BJ (cell line): Measurements from ENCODE around the gene COBL. TPM values are rescaled to one million over a fixed set of nuclear protein-coding genes. Genes with fewer than 3 reads are reported as not detected.

Source experiments
- CTCF ChIA-PET: fragments of 350-600 bp; formaldehyde crosslinking; extraction: SDS; loops from one replicate; lab custom pipeline; 2021; ENCODE audit warnings: antibody characterized with exemption, inconsistent platforms; lab: Yijun Ruan, JAX
- POLR2A ChIA-PET: fragments of 300-600 bp; sonication (Branson Sonifier 250); formaldehyde crosslinking; extraction: SDS; loops from one replicate; lab custom pipeline; 2021; ENCODE audit warnings: antibody characterized with exemption; lab: Charles Lee
- DNase-seq: peaks from one replicate; pipeline ENCODE4 v3.0.0-alpha.2; 2011; ENCODE audit warnings: low read depth
- H3K27me3 ChIP-seq: 2 replicates; pipeline ENCODE4 v1.6.0; 2011; ENCODE audit warnings: low read length; ENCODE audit not compliant: control insufficient read depth, insufficient read depth
- H3K36me3 ChIP-seq: 2 replicates; pipeline ENCODE4 v1.5.1; 2011; ENCODE audit warnings: low read length; ENCODE audit not compliant: control insufficient read depth, insufficient read depth
- H3K4me3 ChIP-seq: 2 replicates; pipeline ENCODE4 v1.5.1; 2011; ENCODE audit warnings: low read depth, mild to moderate bottlenecking, control low read depth, low read length
- polyA plus RNA-seq: library from polyadenylated mRNA; depleted of rRNA; stranded (reverse); fragments of >200 nt; gene quantifications from 2 replicates; pipeline ENCODE4 v1.2.3, GENCODE V29; 2011
- TF ChIP-seq, protein P1 (sequence below): IDR thresholded peaks from 2 replicates; pipeline ENCODE4 v1.5.1; 2011; ENCODE audit warnings: low read depth, mild to moderate bottlenecking, control low read depth, inconsistent platforms, low read length, moderate library complexity; ENCODE audit not compliant: insufficient read depth

Gene COBL
- polyA plus RNA-seq, 1 experiment = not detected

DNA sequence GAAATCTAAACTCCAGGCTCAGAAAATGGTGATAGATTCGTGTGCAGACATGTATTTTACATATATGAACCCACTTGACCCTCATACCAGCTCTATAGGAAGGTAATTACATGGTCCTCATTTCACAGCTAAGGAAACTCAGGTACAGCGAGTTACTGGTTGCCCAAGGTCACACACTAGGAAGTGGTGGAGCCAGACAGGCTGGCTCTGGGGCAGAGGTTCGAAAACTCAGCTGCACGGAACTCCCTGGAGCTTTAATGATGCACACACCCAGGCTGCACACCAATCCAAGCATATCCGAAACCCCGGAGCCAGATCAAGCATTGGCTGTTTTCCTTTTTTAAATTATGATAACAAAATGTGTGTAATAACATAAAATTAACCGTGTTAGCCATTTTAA, 172.4 kb downstream of the COBL start:
- TF ChIP-seq, protein P1, sequence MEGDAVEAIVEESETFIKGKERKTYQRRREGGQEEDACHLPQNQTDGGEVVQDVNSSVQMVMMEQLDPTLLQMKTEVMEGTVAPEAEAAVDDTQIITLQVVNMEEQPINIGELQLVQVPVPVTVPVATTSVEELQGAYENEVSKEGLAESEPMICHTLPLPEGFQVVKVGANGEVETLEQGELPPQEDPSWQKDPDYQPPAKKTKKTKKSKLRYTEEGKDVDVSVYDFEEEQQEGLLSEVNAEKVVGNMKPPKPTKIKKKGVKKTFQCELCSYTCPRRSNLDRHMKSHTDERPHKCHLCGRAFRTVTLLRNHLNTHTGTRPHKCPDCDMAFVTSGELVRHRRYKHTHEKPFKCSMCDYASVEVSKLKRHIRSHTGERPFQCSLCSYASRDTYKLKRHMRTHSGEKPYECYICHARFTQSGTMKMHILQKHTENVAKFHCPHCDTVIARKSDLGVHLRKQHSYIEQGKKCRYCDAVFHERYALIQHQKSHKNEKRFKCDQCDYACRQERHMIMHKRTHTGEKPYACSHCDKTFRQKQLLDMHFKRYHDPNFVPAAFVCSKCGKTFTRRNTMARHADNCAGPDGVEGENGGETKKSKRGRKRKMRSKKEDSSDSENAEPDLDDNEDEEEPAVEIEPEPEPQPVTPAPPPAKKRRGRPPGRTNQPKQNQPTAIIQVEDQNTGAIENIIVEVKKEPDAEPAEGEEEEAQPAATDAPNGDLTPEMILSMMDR = no peak
- ChIA-PET POLR2A (no interaction called here), CTCF (interaction anchor here (1.0 to 4.4 kb wide), 3 partner anchors 8 to 17 kb away, joined by 3 to 45 read pairs (median 12); no protein-coding TSS in a partner anchor)
- Histone ChIP-seq H3K27me3 (peaks cover 5% of the 10 kb centered on the region), H3K4me3 (no peak overlapping the region), H3K36me3 (no peaks in the 10 kb centered on the region)
- no peak for DNase-seq

DNA sequence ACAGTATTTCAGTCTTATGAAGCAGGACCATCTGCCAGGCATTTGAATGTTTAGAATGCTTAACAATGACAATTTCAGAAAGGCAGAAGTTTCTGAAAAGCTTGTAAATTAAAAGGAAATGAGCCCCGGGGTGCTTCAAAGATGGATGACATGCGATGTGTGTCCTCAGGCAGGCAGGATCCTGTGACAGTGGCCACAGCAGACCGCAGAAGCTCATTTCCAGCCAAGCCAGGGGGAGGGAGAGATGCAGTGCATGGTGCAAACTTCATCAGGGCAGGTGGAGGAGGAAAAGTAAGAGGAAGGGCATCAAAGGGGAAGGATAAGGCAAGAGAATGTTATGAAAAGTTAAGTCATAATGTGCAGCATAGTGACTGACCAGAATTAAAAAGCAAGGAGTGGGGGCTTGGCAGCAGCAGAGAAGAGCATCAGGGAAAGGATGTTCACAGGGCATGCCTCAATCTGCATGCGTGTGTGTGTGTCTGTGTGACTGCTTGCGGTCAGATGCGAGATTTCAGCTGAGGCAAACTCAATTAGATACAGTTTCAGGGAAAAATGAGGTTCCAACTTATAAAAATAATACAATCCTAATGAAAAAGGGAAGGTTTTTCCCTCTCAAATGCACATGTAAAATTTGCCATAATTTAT, 173.7 kb downstream of the COBL start:
- H3K36me3 ChIP-seq = no peaks in the 10 kb centered on the region
- H3K4me3 ChIP-seq = no peak overlapping the region
- H3K27me3 ChIP-seq = peaks cover 5% of the 10 kb centered on the region
- ChIA-PET CTCF (interaction anchor here (0.7 to 4.4 kb wide), 7 partner anchors 9 to 1051 kb away, joined by 3 to 67 read pairs (median 17); no protein-coding TSS in a partner anchor), POLR2A (no interaction called here)
- TF ChIP-seq, protein P1 = no peak
- DNase-seq = no peak

DNA sequence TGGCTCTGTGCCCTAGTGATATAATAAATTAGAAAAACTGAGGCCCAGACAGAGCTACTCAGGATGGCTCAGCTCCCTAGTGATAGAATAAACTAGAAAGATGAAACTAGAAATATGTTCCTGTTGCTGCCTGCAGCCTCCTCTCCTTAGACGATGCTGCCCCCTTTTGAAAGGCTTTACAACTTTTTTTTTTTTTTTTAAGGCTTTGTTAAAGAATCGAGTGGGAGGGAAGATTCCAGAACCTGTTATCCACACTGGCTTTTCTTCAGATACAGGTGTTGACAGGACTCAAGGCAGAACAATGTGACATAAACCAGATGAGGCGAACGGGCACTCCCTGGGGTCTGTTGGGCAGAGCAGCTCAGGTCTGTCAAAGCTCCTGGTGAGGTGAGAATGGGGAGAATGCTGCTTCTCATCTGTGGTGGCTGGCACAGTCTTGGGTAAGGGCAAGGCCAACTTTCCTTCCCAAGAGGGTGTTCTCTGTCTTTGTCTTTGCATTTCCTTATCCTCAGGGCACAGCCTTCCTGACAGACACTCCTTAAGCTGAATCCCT, 175.1 kb downstream of the COBL start:
- ChIA-PET POLR2A (no interaction called here), CTCF (interaction anchor here (0.6 to 4.4 kb wide), 51 partner anchors 8 to 935 kb away, joined by 3 to 67 read pairs (median 4); no protein-coding TSS in a partner anchor)
- Histone ChIP-seq H3K36me3 (no peaks in the 10 kb centered on the region), H3K4me3 (no peak overlapping the region), H3K27me3 (peaks cover 5% of the 10 kb centered on the region)
- TF ChIP-seq, protein P1 = peak; percentile 75
- no peak for DNase-seq

DNA sequence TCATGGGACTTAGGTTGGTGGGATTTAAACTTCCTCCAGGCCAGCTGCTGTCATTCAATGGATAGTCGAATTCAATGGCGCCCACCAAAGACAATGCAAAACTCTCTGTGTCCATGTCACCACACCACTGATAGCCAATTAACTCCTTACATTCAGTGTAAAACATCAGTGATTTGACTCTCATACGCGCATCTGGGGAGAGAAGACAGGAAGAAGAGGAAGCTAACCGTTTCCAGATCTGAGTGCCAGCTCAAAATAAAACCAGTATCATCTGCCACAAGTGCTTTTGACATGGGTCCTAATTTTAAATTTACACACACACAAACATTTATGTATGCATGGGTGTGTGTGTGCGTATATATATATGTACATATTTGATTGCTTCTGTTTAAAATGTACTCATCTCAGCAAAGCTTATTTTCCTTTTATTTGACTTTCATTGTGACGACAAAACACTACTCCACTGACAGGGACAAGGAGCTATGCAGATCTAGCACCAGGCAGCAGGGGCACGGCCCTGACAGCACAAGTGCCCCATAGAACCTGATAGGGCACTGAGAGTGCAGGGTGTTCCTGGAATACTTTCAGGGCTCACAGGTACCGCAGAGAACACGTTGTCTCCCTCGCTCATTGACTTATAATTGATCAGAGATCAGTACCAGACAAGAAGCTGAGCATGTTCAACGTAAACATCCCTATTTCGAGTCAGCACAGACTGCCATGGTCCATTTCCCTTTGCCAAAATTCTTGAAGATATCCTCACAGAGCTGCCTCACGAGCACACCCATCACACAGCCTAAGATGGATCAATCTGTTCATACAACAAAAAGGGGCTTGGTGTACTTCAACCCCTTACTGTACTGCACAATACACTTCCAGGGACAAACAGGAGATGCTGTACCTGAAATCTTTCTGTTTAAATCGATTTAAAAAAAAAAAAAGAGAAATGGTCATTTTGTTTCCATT, 176.1 kb downstream of the COBL start:
- H3K27me3 ChIP-seq = peaks cover 5% of the 10 kb centered on the region
- no peak for DNase-seq
- no peaks in the 10 kb centered on the region for H3K36me3 ChIP-seq
- CTCF ChIA-PET = interaction anchor here (0.6 to 4.4 kb wide), 50 partner anchors 7 to 937 kb away, joined by 3 to 67 read pairs (median 4); no protein-coding TSS in a partner anchor
- no peak overlapping the region for H3K4me3 ChIP-seq
- POLR2A ChIA-PET = no interaction called here
- TF ChIP-seq, protein P1 = no peak

DNA sequence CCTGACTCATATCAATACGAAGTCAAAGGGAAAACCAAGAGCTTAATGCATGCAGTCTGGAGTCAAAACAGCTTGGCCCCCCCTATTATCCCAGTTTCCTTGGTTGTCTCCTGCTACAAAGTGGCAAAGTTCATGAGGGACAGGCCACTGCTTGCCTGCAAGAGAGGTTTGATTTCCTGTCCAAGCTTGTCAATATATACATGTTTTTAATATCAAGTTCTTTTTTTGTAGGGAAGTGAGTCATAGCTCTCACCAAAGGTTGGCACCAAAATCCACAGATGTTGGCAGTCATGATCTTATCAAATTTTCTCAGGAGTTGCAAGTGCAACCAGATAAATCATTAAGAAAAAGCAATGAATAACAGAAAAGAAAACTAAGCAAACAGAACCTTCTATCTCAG, 176.8 kb downstream of the COBL start:
- H3K36me3 ChIP-seq = no peaks in the 10 kb centered on the region
- peaks cover 5% of the 10 kb centered on the region for H3K27me3 ChIP-seq
- H3K4me3 ChIP-seq = no peak overlapping the region
- POLR2A ChIA-PET = no interaction called here
- no peak for DNase-seq
- CTCF ChIA-PET = interaction anchor here (0.6 to 4.4 kb wide), 12 partner anchors 8 to 936 kb away, joined by 3 to 67 read pairs (median 11); no protein-coding TSS in a partner anchor
- TF ChIP-seq, protein P1 = no peak
